Endometrium (tissue), 2 donors: ENCODE data around the gene ROR2.
A peak's percentile ranks its signal among the peaks of the same experiment; 100 is the strongest.
"Not testable (repeated sequence)": the region's sequence is repeated elsewhere in the genome, so short reads cannot be mapped to it uniquely, and the experiment has no call there.

Experiments used
- FAIRE-seq: peaks from 2 replicates; lab custom pipeline; 2012; peaks lifted over from hg19 to GRCh38; lab: Jason Lieb, UNC
- donor health status: control.
- donor health status: control.

Gene ROR2

DNA sequence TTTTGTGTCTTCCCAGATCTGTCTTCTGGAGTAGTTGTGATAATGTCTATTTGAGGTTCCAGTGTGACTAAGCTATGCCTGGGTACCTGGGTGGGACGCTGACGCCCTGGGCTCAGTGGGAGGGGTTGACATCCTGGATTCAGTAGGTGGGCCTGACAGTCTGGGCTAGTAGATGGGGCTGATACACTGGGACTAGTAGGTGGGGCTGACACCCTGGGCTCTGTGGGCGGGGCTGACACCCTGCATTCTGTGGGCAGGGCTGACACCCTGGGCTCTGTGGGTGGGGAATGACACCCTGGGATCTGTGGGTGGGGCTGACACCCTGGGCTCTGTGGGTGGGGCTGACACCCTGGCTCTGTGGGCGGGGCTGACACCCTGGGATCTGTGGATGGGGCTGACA, 153.5 kb downstream of the ROR2 start:
- not testable (repeated sequence) for FAIRE-seq

DNA sequence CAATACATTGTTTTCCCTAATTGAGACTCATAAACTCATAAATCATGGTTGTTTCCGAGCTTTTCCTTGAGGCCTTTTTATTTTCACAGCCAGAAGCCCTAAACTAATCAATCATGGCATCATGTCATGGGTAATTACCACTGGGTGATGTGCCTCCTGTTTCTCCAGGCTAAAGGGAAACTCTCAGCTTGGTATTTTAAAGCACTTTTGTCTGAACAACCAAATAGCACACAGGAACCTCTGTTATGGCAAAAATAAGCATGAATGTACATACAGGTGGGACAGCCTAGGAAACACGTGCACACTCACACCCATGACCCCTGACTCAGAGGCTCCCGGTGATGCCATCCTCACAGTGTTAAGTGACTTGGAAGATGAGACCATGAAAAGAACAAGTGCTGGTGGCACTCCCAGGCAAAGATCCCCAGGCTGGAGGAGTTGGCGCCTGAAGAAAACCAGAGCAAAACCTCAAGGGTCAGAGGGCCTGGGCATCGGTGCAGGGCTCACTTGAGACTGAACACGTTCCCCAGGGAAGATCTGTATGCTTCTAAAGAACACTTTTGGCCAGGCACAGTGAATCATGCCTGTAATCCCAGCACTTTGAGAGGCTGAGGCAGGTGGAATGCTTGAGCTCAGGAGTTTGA, 154.3 kb downstream of the ROR2 start:
- FAIRE-seq, result no peak

DNA sequence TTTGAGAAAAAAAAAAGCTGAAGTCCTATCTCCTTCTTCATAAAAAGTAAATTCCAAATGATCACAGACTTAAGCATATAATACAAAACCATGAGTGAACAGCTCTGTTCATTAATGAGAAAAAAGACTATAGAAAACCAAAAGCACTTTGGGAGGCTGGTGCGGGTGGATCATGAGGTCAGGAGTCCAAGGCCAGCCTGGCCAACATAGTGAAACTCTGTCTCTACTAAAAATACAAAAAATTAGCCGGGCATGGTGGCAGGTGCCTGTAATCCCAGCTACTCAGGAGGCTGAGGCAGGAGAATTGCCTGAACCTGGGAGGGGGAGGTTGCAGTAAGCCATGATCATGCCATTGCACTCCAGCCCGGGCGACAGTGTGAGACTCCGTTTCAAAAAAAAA, 156.7 kb downstream of the ROR2 start:
- FAIRE-seq, result not testable (repeated sequence)

DNA sequence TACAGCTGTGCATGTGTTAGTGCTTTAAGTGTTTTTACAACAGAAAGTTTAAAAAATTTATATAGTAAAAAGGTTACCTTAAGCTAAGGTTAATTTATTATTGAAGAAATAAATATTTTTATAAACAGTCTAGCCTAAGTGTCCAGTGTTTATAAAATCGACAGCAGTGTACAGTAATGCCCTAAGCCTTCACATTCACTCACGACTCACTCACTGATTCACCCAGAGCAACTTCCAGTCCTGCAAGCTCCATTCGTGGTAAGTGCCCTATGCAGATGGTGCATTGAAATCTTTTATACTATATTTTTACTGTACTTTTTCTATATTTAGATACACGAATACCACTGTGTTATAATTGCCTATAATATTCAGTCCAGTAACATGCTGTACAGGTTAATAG, 159.1 kb downstream of the ROR2 start:
- FAIRE-seq, result peak; percentile 21

DNA sequence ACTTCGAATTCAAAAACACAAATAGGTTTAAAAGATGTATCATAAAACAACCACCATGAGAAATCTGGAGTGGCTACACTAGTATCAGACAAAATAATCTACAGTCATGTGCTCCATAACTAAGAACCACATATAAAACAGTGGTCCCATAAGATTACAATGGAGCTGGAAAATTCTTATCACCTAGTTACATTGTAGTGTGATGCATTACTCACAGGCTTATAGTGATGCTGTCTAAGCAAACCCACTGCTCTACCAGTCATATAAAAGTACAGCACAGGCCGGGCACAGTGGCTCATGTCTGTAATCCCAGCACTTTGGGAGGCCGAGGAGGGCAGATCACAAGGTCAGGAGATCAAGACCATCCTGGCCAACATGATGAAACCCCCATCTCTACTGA, 160.1 kb downstream of the ROR2 start:
- FAIRE-seq, result no peak

DNA sequence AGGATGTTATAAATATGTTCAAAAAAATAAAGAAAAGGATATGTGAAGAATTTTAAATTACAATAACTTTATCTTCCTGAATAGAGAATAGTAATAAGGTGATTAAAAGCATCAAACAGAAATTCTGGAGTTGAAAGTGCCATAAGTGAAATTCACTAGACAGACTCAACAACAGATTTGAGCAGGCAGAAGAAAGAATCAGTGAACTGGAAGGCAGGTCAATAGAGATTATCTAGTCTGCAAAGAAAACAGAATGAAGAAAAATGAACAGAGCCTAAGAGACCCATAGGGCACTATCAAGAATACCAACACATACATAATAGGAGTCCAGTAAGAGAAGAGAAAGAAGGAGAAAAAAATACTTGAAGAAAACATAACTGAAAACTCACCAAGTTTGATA, 162.1 kb downstream of the ROR2 start:
- FAIRE-seq, result no peak

DNA sequence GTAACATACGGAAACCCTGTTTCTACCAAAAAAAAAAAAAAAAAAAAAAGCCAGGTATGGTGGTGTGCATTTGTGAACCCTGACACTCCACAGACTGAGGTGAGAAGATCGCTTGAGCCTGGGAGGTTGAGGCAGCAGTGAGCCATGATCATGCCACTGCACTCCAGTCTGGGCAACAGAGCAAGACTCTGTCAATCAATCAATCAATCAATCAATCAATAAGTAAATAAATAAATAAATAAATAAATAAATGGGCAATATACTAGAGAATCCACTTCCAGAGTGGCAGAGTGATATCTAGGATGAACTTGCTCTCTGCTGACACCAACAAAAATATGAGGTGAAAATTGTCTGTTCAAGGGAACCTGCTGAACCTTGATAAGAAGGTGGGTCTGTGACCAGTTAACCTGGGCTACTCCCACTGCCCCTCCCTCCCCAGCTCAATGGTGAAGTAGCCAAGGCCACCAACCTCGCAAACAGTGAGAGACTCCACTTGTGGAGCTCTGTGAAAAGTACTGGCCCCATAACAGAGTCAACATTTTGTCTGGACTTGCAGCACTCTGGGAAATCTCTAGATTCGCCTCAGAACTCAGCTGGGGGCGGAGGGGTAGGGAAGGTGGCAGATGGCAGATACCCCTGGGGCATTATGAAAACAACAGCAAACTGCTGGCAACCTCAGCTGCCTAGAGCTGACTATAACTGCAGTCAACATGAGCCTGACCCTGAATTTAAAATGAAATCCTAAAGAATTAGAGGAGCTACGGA, 163.7 kb downstream of the ROR2 start:
- FAIRE-seq, result no peak

DNA sequence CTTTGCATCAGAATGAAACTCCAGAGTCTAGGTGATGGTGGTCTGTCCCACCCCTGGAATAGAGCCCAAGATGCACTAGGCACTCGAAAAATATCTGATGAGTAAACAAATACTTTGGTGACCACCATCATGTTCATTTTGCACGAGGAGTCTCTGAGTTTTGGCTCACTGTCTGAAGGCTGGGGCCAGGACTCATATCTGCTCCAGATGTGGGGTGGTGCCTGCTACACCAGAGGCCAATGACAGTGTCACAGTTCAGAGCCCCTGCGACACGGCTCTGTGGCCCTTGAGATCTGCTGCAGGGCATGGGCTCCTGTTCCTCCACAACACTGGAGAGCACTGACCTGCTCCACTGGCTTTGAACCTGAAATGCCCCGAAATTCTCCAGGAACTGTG, 164.6 kb downstream of the ROR2 start:
- no peak for FAIRE-seq

DNA sequence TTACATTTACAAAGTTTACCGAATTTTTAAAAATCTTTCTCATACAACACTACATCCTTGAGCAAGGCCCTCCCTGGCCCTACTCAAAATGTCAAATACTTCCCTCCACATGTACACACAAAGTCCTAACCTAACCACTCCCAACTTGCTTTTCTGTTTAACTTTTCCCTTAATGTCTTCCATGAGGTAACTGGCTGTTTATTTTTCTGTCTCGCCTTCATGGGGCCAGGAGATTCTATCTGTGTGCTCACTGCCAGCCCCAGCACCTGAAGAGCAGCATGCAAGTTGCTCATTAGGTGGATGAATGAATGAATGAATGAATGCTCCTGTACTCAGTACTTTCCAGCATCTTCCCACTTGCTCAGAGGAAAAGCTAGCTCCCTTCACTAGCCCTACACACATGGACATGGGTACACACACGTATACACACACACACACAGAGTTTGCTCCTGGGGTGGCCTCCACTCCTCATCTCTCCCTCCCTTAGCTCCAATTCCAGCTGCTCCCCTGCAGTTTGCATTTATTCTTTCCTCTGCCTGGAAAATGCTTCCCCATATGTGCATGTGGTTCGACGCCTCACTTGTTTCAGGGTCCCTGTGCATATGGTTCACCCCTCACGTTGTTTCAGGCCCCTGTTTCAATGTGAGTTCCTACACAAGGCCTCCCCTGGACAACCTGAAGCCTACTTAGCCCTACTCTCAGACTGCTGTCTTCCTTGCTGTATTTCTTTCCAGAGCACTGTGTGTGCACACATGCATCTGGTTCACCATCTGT, 165.2 kb downstream of the ROR2 start:
- no peak for FAIRE-seq

DNA sequence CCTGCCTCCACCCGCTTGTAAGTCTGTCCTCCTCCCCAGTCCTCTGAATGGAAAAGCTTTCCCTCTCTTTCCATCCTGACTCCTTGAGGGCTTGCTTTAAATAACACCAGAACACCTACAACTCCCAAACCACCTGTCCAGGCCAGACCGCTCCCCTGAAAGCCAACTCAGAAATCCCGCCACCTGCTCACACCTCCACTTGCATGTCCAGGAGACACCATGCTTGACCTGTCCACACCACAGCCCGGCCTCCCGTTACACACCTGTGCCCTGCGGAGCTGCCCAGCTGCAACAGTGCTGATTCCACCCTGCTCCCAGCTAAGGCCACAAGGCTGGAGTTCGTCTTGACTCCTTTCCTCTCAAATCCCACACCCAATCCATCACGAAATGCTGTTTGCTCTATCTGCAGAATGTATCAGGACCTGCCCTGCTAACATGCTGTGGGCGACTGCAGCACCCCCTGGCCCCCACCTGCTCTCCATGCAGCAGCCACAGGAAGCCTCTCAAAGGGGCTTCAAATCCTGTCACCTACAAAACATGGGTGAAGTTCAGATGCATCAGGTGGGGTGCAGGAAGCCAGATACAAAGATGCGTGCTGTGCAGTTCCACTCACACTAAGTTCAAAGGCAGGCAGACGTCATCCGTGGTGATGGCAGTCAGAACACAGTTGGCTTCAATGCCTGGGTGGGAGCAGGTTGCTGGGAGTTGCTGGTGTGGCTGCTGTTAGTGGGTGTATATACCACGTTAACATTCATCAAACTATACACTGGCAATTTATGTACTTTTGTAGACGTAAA, 166.0 kb downstream of the ROR2 start:
- FAIRE-seq, result no peak

DNA sequence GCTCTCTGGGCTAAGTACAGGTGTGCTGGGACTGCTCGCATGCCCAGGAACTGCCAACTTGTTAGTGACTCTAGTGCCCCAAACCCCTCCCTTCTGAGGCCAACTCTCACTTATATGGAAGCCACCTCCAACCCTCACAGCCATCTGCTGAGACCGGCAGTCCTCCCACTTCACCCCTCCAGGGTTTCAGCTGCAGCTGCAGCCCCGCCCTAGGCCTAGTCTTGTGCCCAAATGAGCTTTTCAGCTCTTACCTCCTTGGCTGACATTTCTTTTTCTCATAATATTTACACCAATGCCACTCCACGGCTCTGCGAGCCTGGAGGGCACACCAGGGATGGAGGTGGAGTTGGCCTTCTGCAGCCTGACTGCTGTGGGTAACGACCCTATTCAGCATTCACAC, 166.6 kb downstream of the ROR2 start:
- no peak for FAIRE-seq

DNA sequence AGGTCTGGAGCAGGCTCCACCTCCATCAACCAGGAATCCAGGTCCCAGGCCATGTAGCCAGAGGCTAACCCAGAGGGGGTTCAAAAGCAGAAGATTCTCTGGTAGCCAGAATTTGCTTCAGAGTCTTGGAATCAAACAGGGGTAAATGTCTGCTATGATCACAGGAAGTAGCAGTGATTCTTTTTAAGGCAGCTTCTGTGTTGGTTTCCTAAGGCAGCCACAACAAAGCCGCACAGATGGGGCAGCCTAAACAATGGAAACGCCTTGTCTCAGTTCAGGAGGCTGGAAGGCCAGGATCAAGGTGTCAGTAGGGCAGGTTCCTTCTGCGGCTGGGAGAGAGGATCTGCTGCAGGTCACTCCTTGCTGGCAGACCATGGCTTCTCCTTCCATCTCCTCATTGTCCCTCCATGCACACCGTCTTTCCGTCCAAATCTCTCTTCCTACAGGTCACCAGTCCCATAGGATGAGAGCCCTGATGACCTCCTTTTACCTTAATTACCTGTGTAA, 167.3 kb downstream of the ROR2 start:
- FAIRE-seq, result no peak

DNA sequence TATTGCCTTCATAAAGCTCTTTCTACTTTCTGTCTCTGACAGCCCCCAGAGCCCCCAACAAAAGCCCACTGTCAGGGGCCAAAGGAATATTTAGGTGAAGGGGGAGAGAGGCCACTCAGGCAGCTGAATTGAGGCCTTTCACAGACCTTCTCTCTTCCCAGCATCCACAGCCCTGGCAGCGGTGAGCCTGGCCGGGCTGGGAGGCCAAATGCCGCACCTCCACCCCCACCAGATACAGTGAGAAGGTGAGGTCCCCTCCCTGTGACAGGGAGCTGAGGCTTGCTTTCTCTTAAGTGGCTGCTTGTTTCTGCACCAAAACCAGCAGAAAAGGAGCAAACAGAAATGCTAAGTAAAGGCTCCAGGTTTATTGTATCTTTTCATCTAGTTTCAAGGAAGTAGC, 168.1 kb downstream of the ROR2 start:
- no peak for FAIRE-seq

DNA sequence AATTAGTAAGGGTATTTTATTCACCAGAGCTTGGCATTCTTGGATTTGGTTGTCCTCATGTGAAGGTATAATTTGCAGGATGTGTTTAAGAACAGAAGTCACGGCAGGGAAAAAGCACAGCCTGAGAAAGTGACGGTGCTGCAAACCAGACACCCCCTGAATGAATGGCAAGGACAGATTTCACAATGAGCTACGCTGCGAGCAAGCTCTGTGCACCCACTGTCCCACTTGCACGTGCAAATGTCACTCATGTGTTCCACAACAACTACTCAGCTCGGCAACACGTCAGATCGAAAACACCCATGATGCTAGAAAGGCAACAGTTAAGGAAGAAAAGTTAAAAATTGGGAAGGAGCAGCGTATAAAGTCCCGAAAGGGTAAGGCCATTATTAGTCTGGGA, 168.9 kb downstream of the ROR2 start:
- FAIRE-seq, result no peak

DNA sequence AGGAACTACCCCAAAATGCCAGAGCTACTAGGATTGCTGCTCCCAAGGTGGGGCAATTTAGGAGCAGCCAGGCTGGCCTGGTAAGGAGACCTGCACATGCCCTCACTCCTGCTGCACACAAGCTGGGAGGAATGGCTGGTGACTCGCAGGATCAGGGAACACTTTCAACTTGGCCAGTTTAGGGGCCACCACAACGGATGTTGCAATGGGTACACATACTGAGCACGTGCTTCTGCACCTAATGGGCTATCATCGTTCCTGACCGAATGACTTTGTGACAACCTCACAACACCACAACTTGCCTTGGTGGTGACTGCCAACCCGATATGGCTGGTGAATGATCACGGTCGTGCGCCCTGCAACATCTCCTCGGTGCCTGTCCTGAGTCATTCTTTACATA, 172.0 kb downstream of the ROR2 start:
- FAIRE-seq, result no peak

DNA sequence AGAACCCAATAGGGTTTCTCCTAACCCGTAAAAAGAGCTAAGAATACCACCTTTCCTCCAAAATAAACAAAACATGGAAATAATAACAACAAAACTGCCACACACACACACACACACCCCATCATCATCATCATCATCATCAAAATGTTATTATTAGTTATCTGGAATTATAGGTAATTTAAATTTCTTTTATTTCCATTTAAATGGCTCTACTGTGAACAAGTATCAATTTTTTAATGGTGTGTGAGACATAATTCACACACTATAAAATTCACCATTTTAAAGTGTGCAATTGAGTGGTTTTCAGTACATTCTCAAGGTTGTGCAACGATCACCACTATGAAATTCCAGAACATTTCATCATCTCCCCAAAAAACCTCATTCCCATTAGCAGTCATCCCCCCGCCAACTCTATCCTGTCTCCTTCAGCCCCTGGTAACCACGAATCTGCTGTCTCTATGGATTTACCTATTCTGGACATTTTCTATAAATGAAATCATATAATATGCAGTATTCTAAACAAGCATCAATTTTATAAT, 172.7 kb downstream of the ROR2 start:
- no peak for FAIRE-seq

DNA sequence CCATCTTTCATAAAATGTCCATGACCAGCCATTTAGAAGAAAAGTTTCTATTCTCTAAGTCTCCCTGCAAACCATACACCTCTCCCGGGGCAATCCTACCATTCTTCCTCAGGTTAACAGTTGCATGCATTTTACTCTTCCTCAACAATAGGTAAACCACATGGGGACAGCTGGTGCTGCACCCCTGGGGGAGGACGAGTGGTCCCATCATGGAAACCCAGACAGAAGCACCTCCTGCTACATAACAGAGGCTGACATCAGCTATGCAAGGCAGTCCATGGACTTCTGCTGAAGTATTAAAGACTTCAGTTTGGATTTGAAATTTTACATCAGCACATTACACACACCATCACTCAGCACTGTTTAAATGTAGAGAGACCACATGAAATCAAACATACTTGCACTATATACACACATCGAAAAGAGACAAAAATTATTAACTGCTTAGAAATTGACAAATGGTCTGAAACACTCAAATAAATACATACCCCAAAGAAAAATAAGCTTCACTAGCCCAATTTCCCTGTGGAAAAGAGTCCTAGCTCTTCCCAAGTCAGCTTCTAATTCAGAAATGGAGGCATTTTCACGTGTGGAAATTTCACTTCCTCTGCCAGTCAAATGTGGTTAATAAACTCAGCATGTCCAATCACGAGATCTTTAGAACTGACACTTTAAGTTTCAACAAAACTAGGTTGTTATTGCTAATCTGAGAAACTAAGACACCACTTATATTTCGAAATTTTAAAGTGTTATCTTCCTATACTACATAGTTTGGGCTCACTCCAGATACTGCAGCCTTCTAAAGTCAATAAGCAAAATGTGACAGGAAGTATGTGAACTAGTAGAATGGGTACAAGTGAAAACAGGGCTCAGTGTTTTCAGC, 173.4 kb downstream of the ROR2 start:
- FAIRE-seq, result no peak

DNA sequence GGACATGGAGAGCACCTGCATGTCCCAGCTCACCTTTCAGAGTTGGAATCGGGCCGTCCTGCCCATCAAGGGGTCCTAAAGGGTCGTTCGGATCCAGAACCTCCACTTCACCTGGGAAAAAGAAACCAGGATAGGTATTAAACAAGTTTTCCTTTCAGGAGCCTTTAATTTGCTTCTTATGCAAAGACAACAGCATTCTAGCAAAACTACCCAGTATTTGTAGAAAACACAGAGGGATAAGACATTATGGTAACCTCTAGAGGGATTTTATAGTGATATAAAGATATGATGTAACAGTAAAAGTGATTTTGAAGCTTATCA, 174.4 kb downstream of the ROR2 start:
- no peak for FAIRE-seq

DNA sequence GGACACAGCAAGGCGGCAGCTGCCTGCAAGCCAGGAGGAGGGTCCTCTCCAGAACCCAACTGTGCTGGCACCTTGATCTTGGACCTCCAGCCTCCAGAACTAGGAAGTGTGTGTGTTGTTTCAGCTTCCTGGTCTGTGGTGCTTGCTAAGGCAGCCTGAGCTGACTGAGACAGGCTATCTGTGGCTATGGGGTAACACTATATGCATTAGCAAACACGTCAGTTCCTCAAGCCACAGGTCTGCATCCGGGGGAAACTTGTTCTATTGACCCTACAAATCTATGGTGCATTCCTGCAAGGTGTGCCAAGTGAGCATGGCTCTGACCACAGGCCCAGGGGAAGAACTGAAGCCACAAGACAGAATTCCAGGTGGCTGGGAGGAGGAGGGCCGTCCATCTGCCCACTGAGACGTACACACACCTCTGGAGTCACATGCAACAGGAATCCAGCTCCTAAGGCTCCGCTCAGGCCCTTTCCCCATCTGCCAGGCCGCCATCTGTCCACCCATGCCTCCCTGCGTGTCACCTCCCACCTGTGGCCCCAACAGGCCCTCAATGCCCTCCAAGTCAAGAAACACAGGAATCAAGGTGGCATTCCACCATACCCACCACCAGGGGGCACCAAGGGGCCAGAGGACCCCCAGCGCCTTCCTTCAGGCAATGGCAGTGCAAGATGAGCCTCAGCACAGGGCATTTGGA, 174.9 kb downstream of the ROR2 start:
- FAIRE-seq, result no peak

DNA sequence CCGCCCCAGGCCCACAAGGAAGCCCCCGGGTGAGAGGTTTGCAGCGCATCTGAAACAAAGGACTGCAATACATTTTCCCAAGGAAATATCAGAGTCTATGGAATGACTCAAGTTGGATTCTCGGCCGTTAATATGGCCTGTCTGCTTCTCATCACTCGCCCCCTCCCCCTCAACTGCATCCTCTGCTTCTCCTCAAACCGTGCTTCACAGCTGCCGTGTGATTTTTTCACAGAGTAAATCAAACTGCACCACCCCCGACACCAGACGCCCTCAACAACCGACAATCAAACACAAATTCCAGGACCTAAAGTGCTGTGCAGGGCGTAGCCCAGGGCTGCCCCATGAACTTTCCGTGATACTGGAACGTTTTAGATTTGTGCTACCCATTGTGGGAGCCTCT, 176.9 kb downstream of the ROR2 start:
- no peak for FAIRE-seq

DNA sequence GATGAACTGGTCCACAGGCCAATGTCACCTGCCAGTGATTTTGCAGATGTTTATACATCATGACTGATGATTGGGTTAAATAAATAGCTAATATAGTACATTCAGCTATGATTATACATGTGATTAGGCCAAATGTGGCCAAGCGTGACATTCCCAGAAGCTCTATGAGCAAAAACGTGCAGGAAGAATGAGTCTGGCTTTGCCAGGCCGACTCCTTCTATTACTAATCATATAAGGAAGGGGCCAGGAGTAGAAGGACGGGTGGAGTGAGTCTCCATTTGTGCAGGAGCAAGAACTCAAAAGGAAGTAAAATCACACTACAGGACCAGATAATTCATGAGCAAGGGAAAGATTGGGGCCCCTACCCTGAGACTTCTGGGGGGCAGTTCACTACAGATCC, 178.2 kb downstream of the ROR2 start:
- no peak for FAIRE-seq
